Hepatocyte (in vitro differentiated cells): ENCODE measurements around the gene PARVG. TPM values are rescaled to one million over a fixed set of nuclear protein-coding genes. Genes with fewer than 3 reads are reported as not detected.

ENCODE experiments used
- DNase-seq: peaks from one replicate; pipeline ENCODE4 v3.0.0-alpha.2; 2016; ENCODE audit warnings: low spot score
- H2AFZ ChIP-seq: fragments of 200-600 bp; sonication (generic); 2 replicates; pipeline ENCODE4 v1.6.0; 2016; ENCODE audit warnings: antibody characterized with exemption, mild to moderate bottlenecking
- H3K27ac ChIP-seq: fragments of 200-600 bp; sonication (generic); 2 replicates; pipeline ENCODE4 v1.5.1; 2016; ENCODE audit warnings: mild to moderate bottlenecking
- H3K27me3 ChIP-seq: fragments of 200-600 bp; sonication (generic); 2 replicates; pipeline ENCODE4 v1.6.1; 2016
- H3K36me3 ChIP-seq: fragments of 200-600 bp; sonication (generic); replicated peaks from 2 replicates; pipeline ENCODE4 v1.5.1; 2016; ENCODE audit warnings: low read depth; ENCODE audit not compliant: insufficient read depth
- H3K4me1 ChIP-seq: fragments of 200-600 bp; sonication (generic); 2 replicates; pipeline ENCODE4 v1.5.1; 2016; ENCODE audit warnings: mild to moderate bottlenecking, moderate library complexity; ENCODE audit not compliant: insufficient read depth
- H3K4me2 ChIP-seq: fragments of 200-600 bp; sonication (generic); 2 replicates; pipeline ENCODE4 v1.6.0; 2016
- H3K4me3 ChIP-seq: fragments of 200-600 bp; sonication (generic); 2 replicates; pipeline ENCODE4 v1.5.1; 2016; ENCODE audit warnings: mild to moderate bottlenecking
- H3K79me2 ChIP-seq: fragments of 200-600 bp; sonication (generic); 2 replicates; pipeline ENCODE4 v1.6.0; 2017; ENCODE audit warnings: mild to moderate bottlenecking
- H3K9me2 ChIP-seq: fragments of 200-600 bp; sonication (generic); replicated peaks from 2 replicates; pipeline ENCODE4 v1.6.0; 2017; ENCODE audit warnings: mild to moderate bottlenecking; ENCODE audit not compliant: insufficient read depth
- H3K9me3 ChIP-seq: fragments of 200-600 bp; sonication (generic); 2 replicates; pipeline ENCODE4 v1.5.1; 2016; ENCODE audit warnings: low read depth, mild to moderate bottlenecking
- H4K20me1 ChIP-seq: fragments of 200-600 bp; sonication (generic); 2 replicates; pipeline ENCODE4 v1.6.0; 2016; ENCODE audit warnings: mild to moderate bottlenecking; ENCODE audit not compliant: insufficient read depth, poor library complexity, severe bottlenecking
- EZH2 ChIP-seq: fragments of 200-600 bp; sonication (generic); IDR thresholded peaks from 2 replicates; pipeline ENCODE4 v1.6.1; 2016; ENCODE audit warnings: antibody characterized with exemption, mild to moderate bottlenecking, borderline replicate concordance
- EZH2phosphoT487 ChIP-seq: fragments of 200-600 bp; sonication (generic); IDR thresholded peaks from one replicate; pipeline ENCODE4 v1.6.1; 2018; ENCODE audit warnings: antibody characterized with exemption, mild to moderate bottlenecking, low read depth, moderate library complexity; ENCODE audit not compliant: unreplicated experiment, severe bottlenecking
- WGBS: methylation state at CpG from one replicate; pipeline ENCODE4 v1.1.6; 2016; ENCODE audit warnings: low lambda C conversion rate; ENCODE audit errors: missing lambda C conversion rate; 5-methylcytosine and 5-hydroxymethylcytosine counted together
- polyA plus RNA-seq: library from polyadenylated mRNA; unstranded; fragments of >200 nt; fragmentation: Nextera tagmentation; extraction: Ambion mirVana; gene quantifications from 2 replicates; pipeline ENCODE4 v1.2.1, GENCODE V29; 2016
- total RNA-seq: library from RNA; depleted of rRNA; stranded (reverse); fragments of >200 nt; gene quantifications from 2 replicates; pipeline ENCODE4 v1.2.3, GENCODE V29; 2014
- TF ChIP-seq, protein P1 (sequence below): fragments of 200-600 bp; sonication (generic); IDR thresholded peaks from 2 replicates; pipeline ENCODE4 v1.5.1; 2016; ENCODE audit warnings: antibody characterized with exemption, mild to moderate bottlenecking; ENCODE audit not compliant: poor library complexity

PARVG gene
- total and polyA plus RNA-seq, 2 experiments from 2014 or later: 0.77 to 1.00 TPM

DNA sequence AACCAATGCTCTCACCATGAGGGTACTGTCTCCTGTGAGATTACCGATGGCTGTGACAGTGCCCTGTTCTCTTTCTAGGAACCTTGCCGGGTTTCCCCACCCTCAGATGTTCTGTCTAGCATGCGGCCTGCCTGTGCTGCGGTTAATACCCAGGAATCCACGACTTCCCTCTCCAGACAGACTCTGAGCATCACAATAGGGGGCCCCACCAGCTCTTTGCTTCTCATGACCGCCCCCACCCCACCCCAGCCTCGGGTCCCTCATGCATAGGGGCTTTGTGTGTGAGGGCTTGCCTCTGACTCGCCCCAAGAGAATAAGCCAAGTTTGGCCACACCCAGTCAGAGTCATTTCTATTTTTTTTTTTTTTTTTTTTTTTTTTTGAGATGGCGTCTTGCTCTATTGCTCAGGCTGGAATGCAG, 10.3 kb downstream of the PARVG start:
- no peaks in the 10 kb centered on the region for H3K27me3 ChIP-seq
- WGBS: 75% methylated on average over 9 of the region's 9 CpGs

DNA sequence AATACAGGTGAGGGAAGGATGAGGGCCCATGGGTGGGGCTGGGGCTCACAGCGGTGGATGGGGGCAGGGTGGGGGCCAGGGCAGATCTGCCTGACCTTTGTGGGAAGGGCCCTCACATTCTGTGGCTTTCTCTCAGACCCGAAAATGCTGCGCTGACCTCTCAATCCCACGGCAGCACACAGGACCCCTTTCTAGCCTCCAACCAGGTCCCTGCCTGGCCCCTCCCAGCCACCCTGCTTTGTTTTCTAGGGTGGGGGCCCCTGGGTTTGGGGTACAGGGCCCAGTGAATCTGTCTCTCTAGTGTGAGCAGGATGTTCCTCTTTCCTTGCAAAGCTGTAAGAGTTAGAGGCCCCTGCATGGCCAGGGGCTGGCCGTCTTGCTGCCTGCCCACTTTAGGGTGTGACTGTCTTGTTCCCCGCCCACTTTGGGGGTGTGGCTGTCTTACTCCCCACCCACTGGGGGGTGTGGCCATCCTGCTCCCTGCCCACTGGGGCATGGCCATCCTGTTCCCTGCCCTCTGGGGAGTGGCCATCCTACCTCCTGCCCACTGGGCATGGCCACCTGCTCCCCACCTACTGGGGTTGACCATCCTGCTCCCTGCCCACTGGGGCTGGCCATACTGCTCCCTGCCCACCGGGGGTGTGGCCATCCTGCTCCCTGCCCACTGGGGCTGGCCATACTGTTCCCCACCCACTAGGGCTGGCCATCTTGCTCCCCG, 11.5 kb downstream of the PARVG start:
- no peak for DNase-seq
- H3K27me3 ChIP-seq: no peaks in the 10 kb centered on the region
- no peak overlapping the region for H3K27ac ChIP-seq
- no peaks in the 10 kb centered on the region for H3K36me3 ChIP-seq
- no peaks in the 10 kb centered on the region for H3K79me2 ChIP-seq
- TF ChIP-seq, protein P1, sequence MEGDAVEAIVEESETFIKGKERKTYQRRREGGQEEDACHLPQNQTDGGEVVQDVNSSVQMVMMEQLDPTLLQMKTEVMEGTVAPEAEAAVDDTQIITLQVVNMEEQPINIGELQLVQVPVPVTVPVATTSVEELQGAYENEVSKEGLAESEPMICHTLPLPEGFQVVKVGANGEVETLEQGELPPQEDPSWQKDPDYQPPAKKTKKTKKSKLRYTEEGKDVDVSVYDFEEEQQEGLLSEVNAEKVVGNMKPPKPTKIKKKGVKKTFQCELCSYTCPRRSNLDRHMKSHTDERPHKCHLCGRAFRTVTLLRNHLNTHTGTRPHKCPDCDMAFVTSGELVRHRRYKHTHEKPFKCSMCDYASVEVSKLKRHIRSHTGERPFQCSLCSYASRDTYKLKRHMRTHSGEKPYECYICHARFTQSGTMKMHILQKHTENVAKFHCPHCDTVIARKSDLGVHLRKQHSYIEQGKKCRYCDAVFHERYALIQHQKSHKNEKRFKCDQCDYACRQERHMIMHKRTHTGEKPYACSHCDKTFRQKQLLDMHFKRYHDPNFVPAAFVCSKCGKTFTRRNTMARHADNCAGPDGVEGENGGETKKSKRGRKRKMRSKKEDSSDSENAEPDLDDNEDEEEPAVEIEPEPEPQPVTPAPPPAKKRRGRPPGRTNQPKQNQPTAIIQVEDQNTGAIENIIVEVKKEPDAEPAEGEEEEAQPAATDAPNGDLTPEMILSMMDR: no peak
- no peak for TF ChIP-seq EZH2
- TF ChIP-seq EZH2phosphoT487: no peak
- H2AFZ ChIP-seq: no peak overlapping the region
- H3K4me1 ChIP-seq: no peaks in the 10 kb centered on the region
- 92% methylated on average over 8 of the region's 8 CpGs for WGBS
- H3K4me3 ChIP-seq: no peak overlapping the region
- H3K9me2 ChIP-seq: no peaks in the 10 kb centered on the region
- no peak overlapping the region for H3K4me2 ChIP-seq
- no peaks in the 10 kb centered on the region for H3K9me3 ChIP-seq
- H4K20me1 ChIP-seq: no peaks in the 10 kb centered on the region

More for the DNA sequence above, 10.3 kb downstream of the PARVG start:
- Histone ChIP-seq H3K9me3 (no peaks in the 10 kb centered on the region), H2AFZ (no peak overlapping the region), H3K4me2 (no peak overlapping the region), H4K20me1 (no peaks in the 10 kb centered on the region), H3K4me3 (no peak overlapping the region), H3K27ac (no peak overlapping the region), H3K4me1 (no peaks in the 10 kb centered on the region), H3K79me2 (no peaks in the 10 kb centered on the region), H3K9me2 (no peaks in the 10 kb centered on the region), H3K36me3 (no peaks in the 10 kb centered on the region)
- no peak for TF ChIP-seq EZH2phosphoT487
- TF ChIP-seq, protein P1: no peak
- TF ChIP-seq EZH2: no peak
- no peak for DNase-seq

DNA sequence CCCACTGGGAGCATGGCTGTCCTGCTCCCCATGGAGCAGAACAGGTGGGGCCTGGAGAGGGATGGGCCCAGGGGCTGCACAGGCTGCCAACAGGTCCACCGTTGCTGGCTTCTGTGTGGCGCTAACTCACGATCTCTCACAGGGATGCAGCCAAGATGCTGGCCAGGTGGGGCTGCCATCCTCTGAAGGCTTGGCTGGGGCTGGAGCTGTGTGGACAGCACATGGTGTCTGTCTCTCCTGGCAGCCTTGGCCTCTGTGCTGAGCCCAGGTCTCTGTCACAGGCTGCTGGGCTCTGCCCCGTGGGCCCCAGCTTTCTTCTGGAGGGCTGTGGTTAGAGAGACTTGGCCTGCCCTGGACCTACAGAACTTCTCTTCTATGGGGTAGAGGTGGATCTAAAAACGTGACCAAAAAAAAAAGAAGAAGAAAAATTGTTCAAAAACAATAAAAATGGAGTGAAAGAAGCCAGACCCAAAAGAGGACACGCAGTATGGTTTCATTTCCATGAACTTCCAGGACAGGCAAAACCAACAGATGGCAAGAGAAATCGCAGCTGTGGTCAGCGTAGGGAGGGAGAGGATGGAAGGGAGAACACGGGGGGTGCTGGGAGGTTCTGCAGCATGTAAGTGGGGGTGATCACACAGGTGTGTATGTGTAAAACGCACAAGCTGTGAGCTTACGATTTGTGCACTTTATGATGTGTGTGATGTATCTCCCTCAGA, 12.2 kb downstream of the PARVG start:
- Histone ChIP-seq H3K79me2 (no peaks in the 10 kb centered on the region), H3K27me3 (no peaks in the 10 kb centered on the region), H3K27ac (no peak overlapping the region), H3K36me3 (no peaks in the 10 kb centered on the region), H3K4me2 (no peak overlapping the region), H3K9me3 (no peaks in the 10 kb centered on the region), H2AFZ (no peak overlapping the region), H3K4me1 (no peaks in the 10 kb centered on the region), H4K20me1 (no peaks in the 10 kb centered on the region), H3K4me3 (no peak overlapping the region), H3K9me2 (no peaks in the 10 kb centered on the region)
- DNase-seq: no peak
- TF ChIP-seq EZH2: no peak
- TF ChIP-seq, protein P1: no peak
- no peak for TF ChIP-seq EZH2phosphoT487
- WGBS: 76% methylated on average over 11 of the region's 11 CpGs
